Left lung (tissue), 10 donors: ENCODE measurements around the gene PIM3. TPM values are rescaled to one million over a fixed set of nuclear protein-coding genes. Genes with fewer than 3 reads are reported as not detected.

Source experiments
- ATAC-seq: fragments of 200-7000 bp; cut with Tn5 transposase; one replicate; pipeline ENCODE4 v1.9.1; 2020; ENCODE audit warnings: moderate library complexity
- DNase-seq, 4 donors: peaks; one replicate each; pipeline ENCODE4 v3.0.0-alpha.2; 2013 to 2020
- H3K27ac ChIP-seq, 2 donors: fragments of 200-600 bp; sonication (generic) in 1 of 2; one replicate each; pipeline versions ENCODE4 v1.5.0 to v1.8.0; 2020 to 2021
- H3K27me3 ChIP-seq, 2 donors: fragments of 200-600 bp; sonication (generic) in 1 of 2; one replicate each; pipeline versions ENCODE4 v1.5.0 to v1.8.0; 2020 to 2021
- H3K36me3 ChIP-seq, 2 donors: fragments of 200-600 bp; sonication (generic) in 1 of 2; one replicate each; pipeline versions ENCODE4 v1.5.0 to v1.8.0; 2020 to 2021
- H3K4me1 ChIP-seq, 2 donors: fragments of 200-600 bp; one replicate each; pipeline ENCODE4 v1.8.0; 2021
- H3K4me3 ChIP-seq, 2 donors: fragments of 200-600 bp; sonication (generic) in 1 of 2; one replicate each; pipeline versions ENCODE4 v1.5.0 to v1.8.0; 2020 to 2021; ENCODE audit warnings: mild to moderate bottlenecking in 1 of 2
- H3K9me3 ChIP-seq, 2 donors: fragments of 200-600 bp; sonication (generic) in 1 of 2; one replicate each; pipeline versions ENCODE4 v1.5.0 to v1.8.0; 2020 to 2021
- CTCF ChIP-seq, 2 donors: fragments of 200-600 bp; sonication (generic) in 1 of 2; IDR thresholded peaks; one replicate each; pipeline versions ENCODE4 v1.5.0 to v1.8.0; 2021; ENCODE audit warnings: antibody characterized with exemption in 2 of 2
- intact Hi-C, 2 donors: fragments of 100-400 bp; cut with DNase I; formaldehyde crosslinking; loops; one replicate each; pipeline versions ENCODE4 v1.11.2 to v1.14.2; 2022
- polyA plus RNA-seq, 6 donors: library from polyadenylated mRNA; unstranded; fragments of 120-200 nt; gene quantifications; one replicate each; pipeline ENCODE4 v1.2.1, GENCODE V29; 2013; ENCODE audit not compliant: insufficient read length in 6 of 6
- total RNA-seq, 2 donors: library from RNA; stranded (reverse); fragmentation: NEBNext Ultra II Directional; extraction: Animal tissue kit (Norgen Biotek cat#: 25700); gene quantifications; one replicate each; pipeline ENCODE4 v1.2.1, GENCODE V29; 2021
- donor health status: DM: no; HTN: yes; CAD: no.
- donor health status: DM: no; HTN: no; CAD: no.

Gene PIM3
- total and polyA plus RNA-seq, 8 donors: 21.3 to 129 (median 32.1) TPM

DNA sequence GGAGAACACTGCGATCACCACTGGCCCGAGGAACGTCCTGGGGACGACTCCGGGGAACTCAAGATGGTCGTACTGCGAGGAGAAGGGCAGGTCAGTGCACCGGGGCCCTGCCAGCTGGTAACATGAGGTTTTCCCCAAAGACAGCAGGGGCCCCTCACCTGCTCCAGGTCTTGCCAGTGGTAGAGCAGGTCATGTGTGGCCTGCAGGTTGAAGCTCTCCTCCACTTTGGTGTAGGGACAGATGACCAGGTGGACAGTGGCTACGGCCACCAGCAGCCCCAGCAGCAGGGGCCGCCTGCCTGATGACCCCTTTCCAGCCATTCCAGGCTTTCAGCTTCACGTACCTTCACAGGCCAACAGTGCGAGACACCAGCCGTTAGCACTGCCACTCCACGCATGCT lies 47.1 kb upstream of the PIM3 start:
- TF ChIP-seq CTCF (IDR thresholded peaks at IDR 0.05): no peak
- Histone ChIP-seq H3K27ac (no peak overlapping the region), H3K9me3 (no peaks in the 10 kb centered on the region), H3K36me3 (peaks cover 0 to 55% of the 10 kb centered on the region in 2 donors), H3K4me3 (no peak overlapping the region), H3K4me1 (peaks cover 6 to 13% of the 10 kb centered on the region in 2 donors), H3K27me3 (no peaks in the 10 kb centered on the region)
- intact Hi-C loops: loop anchor here in 1 of 2 donors (10.0 kb wide), 1 partner anchor 139 kb away; no protein-coding TSS in a partner anchor
- ATAC-seq (no peak), DNase-seq (no peak)

DNA sequence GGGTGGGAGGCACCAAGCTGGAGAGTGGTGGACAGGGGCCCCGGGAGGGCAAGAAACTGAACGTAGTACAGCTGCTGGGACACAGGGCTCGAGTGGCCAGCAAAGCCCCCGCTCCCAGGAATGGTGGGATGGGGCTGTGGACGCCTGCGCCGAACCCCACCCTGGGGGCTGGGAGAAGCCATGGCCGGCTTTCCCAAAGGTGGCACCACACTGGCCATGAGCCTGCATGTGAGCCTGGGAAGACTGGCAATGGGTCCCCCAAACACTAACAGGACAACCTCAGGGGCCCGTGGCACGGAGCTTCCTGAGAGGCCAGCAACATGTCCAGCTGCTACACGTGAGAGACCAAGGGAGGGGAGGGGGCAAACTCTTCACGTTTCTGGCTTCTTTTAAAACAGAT lies 46.3 kb upstream of the PIM3 start:
- Histone ChIP-seq H3K9me3 (no peaks in the 10 kb centered on the region), H3K4me3 (no peak overlapping the region), H3K27me3 (no peaks in the 10 kb centered on the region), H3K36me3 (peaks cover 0 to 47% of the 10 kb centered on the region in 2 donors), H3K4me1 (peaks cover 10 to 18% of the 10 kb centered on the region in 2 donors), H3K27ac (no peak overlapping the region)
- no peak for TF ChIP-seq CTCF (IDR thresholded peaks at IDR 0.05)
- no peak for ATAC-seq
- intact Hi-C loops: loop anchor here in 1 of 2 donors (10.0 kb wide), 1 partner anchor 139 kb away; no protein-coding TSS in a partner anchor
- DNase-seq: peak in 1 of 4 donors; percentile 64

DNA sequence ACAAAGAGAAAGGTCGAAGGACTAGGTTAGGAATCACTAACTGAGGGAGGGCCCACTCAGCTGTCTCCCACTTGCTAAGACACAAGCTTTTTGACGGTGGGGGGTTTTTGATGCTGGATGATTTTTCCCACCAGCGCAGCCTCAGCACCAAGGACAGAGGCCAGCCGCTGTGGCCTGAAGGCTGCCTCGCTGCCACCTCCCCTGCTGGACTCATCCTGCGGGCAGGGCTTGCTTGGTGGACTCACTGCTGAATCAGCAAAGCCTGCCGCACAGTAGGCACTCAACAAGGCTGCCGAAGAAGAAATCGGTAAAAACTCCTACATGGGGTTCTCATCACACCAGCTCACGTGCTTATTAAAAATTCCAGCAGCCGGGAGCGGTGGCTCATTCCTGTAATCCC lies 45.0 kb upstream of the PIM3 start:
- intact Hi-C loops: loop anchor here in 1 of 2 donors (10.0 kb wide), 1 partner anchor 141 kb away; no protein-coding TSS in a partner anchor
- ATAC-seq (no peak), DNase-seq (peak in 1 of 4 donors; percentile 49)
- no peak overlapping the region for H3K27ac ChIP-seq
- no peak for TF ChIP-seq CTCF (IDR thresholded peaks at IDR 0.05)
- H3K9me3 ChIP-seq: no peaks in the 10 kb centered on the region
- H3K36me3 ChIP-seq: peaks cover 0 to 39% of the 10 kb centered on the region in 2 donors
- H3K4me3 ChIP-seq: no peak overlapping the region
- no peaks in the 10 kb centered on the region for H3K27me3 ChIP-seq
- H3K4me1 ChIP-seq: peaks cover 13 to 30% of the 10 kb centered on the region in 2 donors

DNA sequence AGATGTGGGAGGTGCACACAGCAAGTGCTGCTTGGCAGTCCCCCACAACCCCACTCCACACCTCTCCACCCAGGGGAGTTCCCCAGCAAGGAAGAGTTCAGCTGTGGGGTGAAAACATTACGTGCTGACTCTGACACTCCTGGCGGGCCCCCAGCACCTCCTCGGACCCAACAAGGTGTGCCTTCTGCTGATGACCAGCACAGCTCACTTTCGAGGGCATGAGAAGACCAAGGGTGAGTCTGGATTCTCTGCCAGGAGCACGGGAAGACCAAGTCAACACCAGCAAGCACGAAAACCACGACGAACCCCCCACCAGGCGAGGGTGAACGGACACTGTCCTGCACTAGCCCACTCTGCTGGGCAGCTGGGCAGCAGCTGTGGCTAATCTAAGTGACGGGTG lies 43.7 kb upstream of the PIM3 start:
- no peak for TF ChIP-seq CTCF (IDR thresholded peaks at IDR 0.05)
- H3K4me1 ChIP-seq: peaks cover 13 to 30% of the 10 kb centered on the region in 2 donors
- ATAC-seq (no peak), DNase-seq (peak in 1 of 4 donors; percentile 50)
- H3K27me3 ChIP-seq: no peaks in the 10 kb centered on the region
- H3K4me3 ChIP-seq: peak overlapping the region in 1 of 2 donors; percentile 93
- H3K9me3 ChIP-seq: no peaks in the 10 kb centered on the region
- H3K36me3 ChIP-seq: peaks cover 0 to 40% of the 10 kb centered on the region in 2 donors
- H3K27ac ChIP-seq: no peak overlapping the region
- intact Hi-C loops: loop anchor here in 1 of 2 donors (10.0 kb wide), 1 partner anchor 142 kb away; no protein-coding TSS in a partner anchor

- Histone ChIP-seq H3K9me3 (no peaks in the 10 kb centered on the region), H3K4me1 (peaks cover 13 to 30% of the 10 kb centered on the region in 2 donors), H3K27me3 (no peaks in the 10 kb centered on the region), H3K27ac (peak within 1 kb of the TSS; percentile 96), H3K4me3 (peak within 1 kb of the TSS; percentile 87 to 93), H3K36me3 (peaks cover 0 to 34% of the 10 kb centered on the region in 2 donors)
- ATAC-seq: peak; percentile 97
- TF ChIP-seq CTCF (IDR thresholded peaks at IDR 0.05): no peak
- intact Hi-C loops: loop anchor here in 1 of 2 donors (10.0 kb wide), 1 partner anchor 143 kb away; no protein-coding TSS in a partner anchor
- peak; percentile 96 to 98 (median 97) for DNase-seq
Observed at GRCh38 chr22:49917974-49918910, 42.3 kb upstream of the PIM3 start, which contains the start of the genes ALG12 and CRELD2. Gene ALG12, minus strand, starts transcription at chr22:49918438. Its CDS starts 4,673 bp downstream, at chr22:49913765. Gene CRELD2, plus strand, starts transcription at chr22:49918634. Its CDS starts 136 bp downstream, at chr22:49918770.
